ENCODE measurements around the gene NFKB2.

Gene NFKB2

GRCh38 chr10:102409604-102410428 is 14.3 kb downstream of the NFKB2 start:
- DNase-seq, result no peak

- DNase-seq, result no peak
Measured at GRCh38 chr10:102410429-102411073, 15.0 kb downstream of the NFKB2 start.

GRCh38 chr10:102411341-102412255 is 16.1 kb downstream of the NFKB2 start:
- DNase-seq, result no peak

- DNase-seq, result no peak
Measured at GRCh38 chr10:102412293-102412692, 16.8 kb downstream of the NFKB2 start.

- DNase-seq, result no peak
Measured at GRCh38 chr10:102413053-102413705, 17.7 kb downstream of the NFKB2 start.

- DNase-seq, result no peak
Measured at GRCh38 chr10:102413806-102414561, 18.5 kb downstream of the NFKB2 start.

- no peak for DNase-seq
Measured at GRCh38 chr10:102414749-102415148, 19.2 kb downstream of the NFKB2 start.

GRCh38 chr10:102416283-102416682 is 20.8 kb downstream of the NFKB2 start:
- no peak for DNase-seq

- DNase-seq, result no peak
Measured at GRCh38 chr10:102416695-102417094, 21.2 kb downstream of the NFKB2 start.

GRCh38 chr10:102418622-102419268 is 23.2 kb downstream of the NFKB2 start, which contains the start of gene PSD:
PSD (minus strand) TSS chr10:102418785; CDS start chr10:102417038, 1,747 bp downstream.
- DNase-seq, result no peak

- DNase-seq, result peak; percentile 48
Measured at GRCh38 chr10:102419269-102420180, 24.0 kb downstream of the NFKB2 start.

- no peak for DNase-seq
Measured at GRCh38 chr10:102420181-102420713, 24.7 kb downstream of the NFKB2 start.

- peak; percentile 60 for DNase-seq
Measured at GRCh38 chr10:102420714-102421506, 25.4 kb downstream of the NFKB2 start, which contains the start of gene FBXL15. FBXL15 (plus strand) TSS chr10:102420836; CDS start chr10:102421130, 294 bp downstream.

GRCh38 chr10:102421507-102421756 is 25.9 kb downstream of the NFKB2 start:
- no peak for DNase-seq

GRCh38 chr10:102421757-102422512 is 26.4 kb downstream of the NFKB2 start:
- peak; percentile 31 for DNase-seq

- DNase-seq, result peak; percentile 19
Measured at GRCh38 chr10:102422545-102423129, 27.1 kb downstream of the NFKB2 start.

GRCh38 chr10:102423372-102423968 is 28.0 kb downstream of the NFKB2 start:
- no peak for DNase-seq

All from activated gamma-delta T cell (primary cell).